Activated naive CD4-positive, alpha-beta T cell treated with anti-CD3 and anti-CD28 coated beads, Interleukin-2, amount 50 U/mL, for 72 hours (primary cell): ENCODE measurements around the gene ACD. TPM values are rescaled to one million over a fixed set of nuclear protein-coding genes. Genes with fewer than 3 reads are reported as not detected.

Experiments used
- ATAC-seq, 2 donors: fragments of 150-1000 bp; cut with Tn5 transposase; 2 replicates each; pipeline ENCODE4 v1.10.0; 2021; ENCODE audit warnings: mild to moderate bottlenecking in 2 of 2, moderate library complexity in 2 of 2
- DNase-seq, 2 donors: peaks; one replicate each; pipeline ENCODE4 v3.0.0; 2021 to 2022; ENCODE audit warnings: low spot score in 2 of 2
- H3K27ac Mint-ChIP-seq, 2 donors: one replicate each; pipeline ENCODE4 v1.8.0; 2022; ENCODE audit warnings: mild to moderate bottlenecking in 2 of 2, mixed read lengths in 2 of 2
- H3K36me3 Mint-ChIP-seq, 2 donors: one replicate each; pipeline ENCODE4 v1.8.0; 2022; ENCODE audit warnings: mixed read lengths in 2 of 2
- H3K9me3 Mint-ChIP-seq, 2 donors: one replicate each; pipeline ENCODE4 v1.8.0; 2022; ENCODE audit warnings: mixed read lengths in 2 of 2
- total RNA-seq, 2 donors: library from RNA; stranded (reverse); gene quantifications; one replicate each; pipeline ENCODE4 v1.2.3, GENCODE V29; 2022

ACD gene
- total RNA-seq, 2 donors from 2014 or later, result 54.0 to 58.0 TPM

- Mint-ChIP-seq H3K9me3 (no peaks in the 10 kb centered on the region), H3K36me3 (peaks cover under 1 to 7% of the 10 kb centered on the region in 2 donors), H3K27ac (peak overlapping the region in 1 of 2 donors; percentile 29)
- DNase-seq (no peak), ATAC-seq (no peak)
These were observed 20.2 kb upstream of the ACD start for GRCh38 chr16:67679935-67680897.

- ATAC-seq (no peak), DNase-seq (no peak)
- H3K36me3 Mint-ChIP-seq, result peaks cover 0 to 3% of the 10 kb centered on the region in 2 donors
- H3K9me3 Mint-ChIP-seq, result no peaks in the 10 kb centered on the region
- no peak overlapping the region for H3K27ac Mint-ChIP-seq
These were observed 18.4 kb upstream of the ACD start for GRCh38 chr16:67678354-67679023.

DNA sequence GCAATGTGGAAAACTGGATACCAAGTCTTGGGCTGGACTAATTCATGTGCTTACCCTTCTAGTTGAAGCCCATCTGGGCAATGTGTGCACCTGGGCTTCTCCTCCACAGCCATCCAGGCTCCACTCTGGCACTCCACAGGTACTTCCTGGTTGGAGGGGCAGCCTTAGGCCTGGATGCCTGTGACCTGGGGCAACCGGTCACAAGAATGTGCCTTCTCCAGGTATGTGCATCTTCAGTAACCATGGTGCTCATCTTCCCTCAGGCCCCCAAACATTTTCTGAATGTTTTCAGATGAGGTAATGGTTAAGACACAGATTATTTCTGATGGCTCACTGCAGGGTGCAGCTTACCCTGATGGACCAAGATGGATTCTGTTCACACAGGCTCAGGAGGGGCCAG lies 17.7 kb upstream of the ACD start:
- no peak overlapping the region for H3K27ac Mint-ChIP-seq
- no peak for DNase-seq
- ATAC-seq, result no peak
- no peaks in the 10 kb centered on the region for H3K9me3 Mint-ChIP-seq
- H3K36me3 Mint-ChIP-seq, result no peaks in the 10 kb centered on the region

GRCh38 chr16:67676939-67677338 lies 16.9 kb upstream of the ACD start:
- H3K27ac Mint-ChIP-seq, result no peak overlapping the region
- ATAC-seq (no peak), DNase-seq (no peak)
- no peaks in the 10 kb centered on the region for H3K36me3 Mint-ChIP-seq
- no peaks in the 10 kb centered on the region for H3K9me3 Mint-ChIP-seq

GRCh38 chr16:67676516-67676915 lies 16.5 kb upstream of the ACD start:
- H3K9me3 Mint-ChIP-seq, result no peaks in the 10 kb centered on the region
- no peaks in the 10 kb centered on the region for H3K36me3 Mint-ChIP-seq
- ATAC-seq (no peak), DNase-seq (no peak)
- peak overlapping the region in 1 of 2 donors; percentile 88 for H3K27ac Mint-ChIP-seq

GRCh38 chr16:67675999-67676398 lies 15.9 kb upstream of the ACD start:
- H3K9me3 Mint-ChIP-seq, result no peaks in the 10 kb centered on the region
- H3K27ac Mint-ChIP-seq, result no peak overlapping the region
- no peaks in the 10 kb centered on the region for H3K36me3 Mint-ChIP-seq
- ATAC-seq, result no peak
- no peak for DNase-seq

- peak overlapping the region in 1 of 2 donors; percentile 86 for H3K27ac Mint-ChIP-seq
- DNase-seq (no peak), ATAC-seq (no peak)
- no peaks in the 10 kb centered on the region for H3K36me3 Mint-ChIP-seq
- H3K9me3 Mint-ChIP-seq, result no peaks in the 10 kb centered on the region
These were observed 15.5 kb upstream of the ACD start for GRCh38 chr16:67675579-67675935.

DNA sequence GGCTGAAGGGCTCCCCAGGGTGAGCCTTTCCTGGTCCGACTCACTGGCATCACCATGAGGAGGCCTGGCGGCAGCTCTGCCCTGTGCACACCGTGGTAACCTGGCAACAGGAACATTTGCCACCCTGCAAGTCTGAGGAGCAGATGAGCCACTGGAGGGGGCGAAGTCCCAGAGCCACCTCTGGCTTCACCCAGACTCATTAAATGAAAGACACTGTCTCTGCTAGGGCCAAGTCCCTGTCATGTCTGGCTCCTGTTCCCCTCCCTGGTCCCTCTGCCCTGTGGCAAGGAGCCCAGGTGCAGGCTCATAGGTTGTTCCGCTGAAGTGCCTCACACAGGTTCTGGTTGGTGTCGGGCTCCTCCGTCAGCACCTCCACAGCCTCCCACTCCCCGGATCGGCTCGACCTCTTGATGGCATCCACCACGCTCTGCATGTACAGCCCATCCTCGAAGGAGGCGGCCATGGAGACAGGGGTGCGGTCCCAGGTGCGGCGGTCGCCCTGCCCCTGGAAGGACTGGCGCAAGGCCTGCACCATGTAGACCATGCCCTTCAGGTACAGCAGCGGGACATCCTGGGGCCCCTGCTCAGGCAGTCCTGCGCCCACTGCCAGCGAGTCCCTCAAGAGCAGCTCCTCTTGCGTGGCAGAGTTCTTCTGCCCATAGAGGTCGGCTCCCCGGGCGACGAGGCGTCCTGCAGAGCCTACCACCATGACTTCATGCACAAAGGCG lies 15.0 kb upstream of the ACD start:
- ATAC-seq, result no peak

DNA sequence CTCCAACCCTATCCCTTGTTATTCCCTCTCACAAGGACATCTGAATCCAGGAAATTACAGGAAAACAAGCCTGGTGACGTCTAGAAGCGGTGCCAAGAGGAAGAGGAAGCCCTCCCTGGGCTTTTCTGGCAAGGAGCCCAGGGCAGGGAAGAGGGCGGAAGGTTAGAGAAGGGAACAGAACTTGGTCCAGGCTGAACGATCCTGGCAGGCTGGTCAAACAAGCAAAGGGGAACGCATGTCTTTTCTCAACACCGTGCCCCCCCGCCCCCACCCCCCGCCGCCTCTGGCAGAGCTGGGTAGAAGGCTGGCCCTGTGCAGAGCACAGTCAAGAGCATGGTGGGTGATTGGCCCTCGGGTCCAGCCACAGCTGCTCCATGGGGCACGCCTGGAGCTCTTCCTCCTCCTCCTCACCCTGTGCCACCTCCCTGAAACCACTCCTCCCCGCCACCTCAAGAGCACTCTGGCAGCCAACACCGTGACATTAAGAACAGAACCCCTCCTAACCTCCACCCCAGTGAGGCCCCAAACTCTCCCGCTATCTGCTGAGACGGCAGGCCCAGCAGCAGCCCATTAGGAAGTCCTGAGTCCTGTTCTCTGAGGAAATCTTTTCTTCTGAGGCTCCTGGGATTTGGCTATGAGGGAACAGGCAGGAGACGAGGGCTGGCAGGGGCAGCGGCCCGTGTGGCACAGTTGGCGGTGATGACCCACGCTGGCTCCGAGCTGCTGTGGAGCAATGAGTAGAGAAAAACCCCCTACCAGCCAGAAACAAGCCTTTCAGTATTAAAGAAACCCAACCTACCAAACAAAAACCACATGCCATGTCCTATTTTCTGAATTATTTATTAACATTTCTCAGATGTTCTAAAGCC lies 13.9 kb upstream of the ACD start:
- no peaks in the 10 kb centered on the region for H3K36me3 Mint-ChIP-seq
- H3K27ac Mint-ChIP-seq, result peak overlapping the region; percentile 74 to 86
- ATAC-seq (no peak), DNase-seq (no peak)
- no peaks in the 10 kb centered on the region for H3K9me3 Mint-ChIP-seq

More for the DNA sequence above, 15.0 kb upstream of the ACD start:
- no peak for DNase-seq
- H3K27ac Mint-ChIP-seq, result peak overlapping the region in 1 of 2 donors; percentile 86
- no peaks in the 10 kb centered on the region for H3K36me3 Mint-ChIP-seq
- H3K9me3 Mint-ChIP-seq, result no peaks in the 10 kb centered on the region

DNA sequence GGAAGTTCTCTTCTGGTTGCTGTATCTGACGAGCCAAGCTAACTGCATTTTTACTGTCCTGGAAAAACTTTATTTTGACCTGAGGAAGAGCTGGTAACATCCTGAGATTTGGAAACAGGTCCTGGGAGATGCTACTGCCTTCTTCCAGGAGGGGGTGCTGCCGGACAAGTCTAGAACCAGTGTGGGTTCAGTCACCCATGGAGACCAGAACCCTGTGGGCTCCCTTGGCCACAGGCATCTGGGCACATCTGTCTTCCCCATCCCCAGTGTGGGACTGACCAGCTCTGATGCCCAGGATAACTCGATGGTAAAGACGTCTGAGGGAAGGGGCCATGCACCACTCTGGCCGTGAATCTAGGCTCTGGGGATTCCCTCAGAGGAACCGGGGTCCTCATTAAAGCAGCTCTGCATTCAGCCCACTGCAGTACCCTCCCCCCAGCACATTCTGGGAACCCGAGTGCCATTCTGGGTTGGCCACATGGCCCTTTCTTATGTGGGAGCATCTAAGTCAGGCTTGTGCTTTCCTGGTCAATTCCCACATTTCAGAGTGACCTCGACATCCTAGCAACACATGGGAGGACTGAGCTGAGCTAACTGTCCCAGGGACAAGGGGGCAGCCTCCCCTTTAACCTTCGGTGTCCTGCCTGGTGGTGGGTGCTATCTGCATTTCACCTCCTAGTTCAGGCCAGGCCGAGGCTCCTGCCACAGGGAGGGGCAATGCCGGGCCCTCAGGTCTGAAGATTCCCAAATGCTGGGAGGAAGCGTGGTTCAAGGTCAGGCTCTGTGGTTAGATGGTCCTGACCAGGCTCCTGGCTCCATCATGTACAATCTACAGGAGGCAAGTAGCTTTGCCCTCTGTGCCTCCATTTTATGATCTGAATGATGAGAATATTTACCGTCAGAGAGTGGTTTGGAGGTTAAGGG lies 12.9 kb upstream of the ACD start:
- H3K9me3 Mint-ChIP-seq, result no peaks in the 10 kb centered on the region
- DNase-seq (peak in 1 of 2 donors; percentile 70), ATAC-seq (peak; percentile 21 to 41)
- H3K27ac Mint-ChIP-seq, result peak overlapping the region in 1 of 2 donors; percentile 15
- no peaks in the 10 kb centered on the region for H3K36me3 Mint-ChIP-seq

- DNase-seq (no peak), ATAC-seq (no peak)
- no peaks in the 10 kb centered on the region for H3K36me3 Mint-ChIP-seq
- H3K27ac Mint-ChIP-seq, result peak overlapping the region in 1 of 2 donors; percentile 15
- H3K9me3 Mint-ChIP-seq, result no peaks in the 10 kb centered on the region
These were observed 12.2 kb upstream of the ACD start for GRCh38 chr16:67672306-67672705.

GRCh38 chr16:67669499-67670101 lies 9.5 kb upstream of the ACD start:
- ATAC-seq (no peak), DNase-seq (no peak)
- H3K9me3 Mint-ChIP-seq, result no peaks in the 10 kb centered on the region
- no peak overlapping the region for H3K27ac Mint-ChIP-seq
- H3K36me3 Mint-ChIP-seq, result no peaks in the 10 kb centered on the region

- peak in 1 of 2 donors; percentile 49 for DNase-seq
- peak overlapping the region in 1 of 2 donors; percentile 79 for H3K27ac Mint-ChIP-seq
- no peaks in the 10 kb centered on the region for H3K36me3 Mint-ChIP-seq
- ATAC-seq, result no peak
- no peaks in the 10 kb centered on the region for H3K9me3 Mint-ChIP-seq
These were observed 8.6 kb upstream of the ACD start for GRCh38 chr16:67668495-67669157.

- Mint-ChIP-seq H3K36me3 (no peaks in the 10 kb centered on the region), H3K27ac (no peak overlapping the region), H3K9me3 (no peaks in the 10 kb centered on the region)
- DNase-seq (peak in 1 of 2 donors; percentile 83), ATAC-seq (peak; percentile 82 to 87)
These were observed 7.9 kb upstream of the ACD start for GRCh38 chr16:67667817-67668494.
